ENCODE results near the gene CARD6.

The CARD6 gene

GRCh38 chr5:40909264-40909663 lies 68.1 kb downstream of the CARD6 start, which contains the start of gene C7:
Gene C7 (plus strand): TSS chr5:40909497. CDS start chr5:40909611, 114 bp downstream.
- H3K4me3 ChIP-seq (ENCODE audit: low read depth, low read length): no peak within 1 kb of the TSS
- DNase-seq (ENCODE audit: low read depth): no peak
- no peak for TF ChIP-seq CTCF (IDR thresholded peaks at IDR 0.05; ENCODE audit: insufficient read depth, low read depth, low read length, missing control alignments)

- TF ChIP-seq CTCF (IDR thresholded peaks at IDR 0.05; ENCODE audit: insufficient read depth, low read depth, low read length, missing control alignments): no peak
- no peak for DNase-seq (ENCODE audit: low read depth)
- no peak overlapping the region for H3K4me3 ChIP-seq (ENCODE audit: low read depth, low read length)
These were observed 68.6 kb downstream of the CARD6 start for GRCh38 chr5:40909723-40910122.
